IMR-90 (cell line): ENCODE measurements around the gene TNFAIP6. TPM values are rescaled to one million over a fixed set of nuclear protein-coding genes. Genes with fewer than 3 reads are reported as not detected.

Source experiments
- ATAC-seq: fragments of 200-7000 bp; cut with Tn5 transposase; 2 replicates; pipeline ENCODE4 v1.9.1; 2020; ENCODE audit warnings: low read depth, mild to moderate bottlenecking, moderate library complexity
- BruUV-seq: library from RNA; stranded (reverse); fragments of 400-500 nt; replicated peaks from 2 replicates; lab custom pipeline; 2021; lab: Mats Ljungman, UMichigan
- CTCF ChIA-PET: fragments of 300-600 bp; formaldehyde crosslinking; extraction: SDS; loops from one replicate; lab custom pipeline; 2021; ENCODE audit warnings: antibody characterized with exemption; lab: Yijun Ruan, JAX
- POLR2A ChIA-PET: fragments of 300-600 bp; sonication (Branson Sonifier 250); formaldehyde crosslinking; loops from one replicate; lab custom pipeline; 2022; ENCODE audit warnings: antibody characterized with exemption; ENCODE audit not compliant: unreplicated experiment; lab: Charles Lee
- DNase-seq: peaks from one replicate; pipeline ENCODE4 v3.0.0; 2013
- H2AFZ ChIP-seq: replicated peaks from 2 replicates; pipeline ENCODE3; 2013; ENCODE audit warnings: low read length, mild to moderate bottlenecking; ENCODE audit not compliant: poor library complexity
- H2AK5ac ChIP-seq: 2 replicates; pipeline ENCODE4 v1.6.1; 2013; ENCODE audit warnings: low read depth, low read length, inconsistent platforms
- H2AK9ac ChIP-seq: replicated peaks from 2 replicates; pipeline ENCODE3; 2013; ENCODE audit warnings: mild to moderate bottlenecking, low read depth, low read length, moderate library complexity; ENCODE audit not compliant: poor library complexity
- H2BK120ac ChIP-seq: 2 replicates; pipeline ENCODE4 v1.6.1; 2013; ENCODE audit warnings: low read depth, low read length, inconsistent platforms
- H2BK15ac ChIP-seq: 3 replicates; pipeline ENCODE4 v1.6.1; 2013; ENCODE audit warnings: low read depth, low read length, inconsistent platforms
- H2BK20ac ChIP-seq: 2 replicates; pipeline ENCODE4 v1.6.1; 2013; ENCODE audit warnings: low read depth, mild to moderate bottlenecking, inconsistent platforms, low read length, moderate library complexity
- H2BK5ac ChIP-seq: 2 replicates; pipeline ENCODE4 v1.6.1; 2013; ENCODE audit warnings: mild to moderate bottlenecking, low read depth, low read length, inconsistent platforms; ENCODE audit not compliant: poor library complexity, severe bottlenecking
- H3K14ac ChIP-seq: replicated peaks from 2 replicates; pipeline ENCODE4 v1.6.1; 2013; ENCODE audit warnings: low read depth, low read length, inconsistent platforms
- H3K18ac ChIP-seq: 2 replicates; pipeline ENCODE4 v1.6.1; 2013; ENCODE audit warnings: low read depth, low read length, control low read depth
- H3K23ac ChIP-seq: 2 replicates; pipeline ENCODE4 v1.6.1; 2013; ENCODE audit warnings: low read depth, low read length, inconsistent platforms
- H3K27ac ChIP-seq: 2 replicates; pipeline ENCODE4 v1.5.1; 2013; ENCODE audit warnings: mild to moderate bottlenecking, control low read depth, low read length; ENCODE audit not compliant: insufficient read depth
- H3K27me3 ChIP-seq: 2 replicates; pipeline ENCODE4 v1.6.1; 2013; ENCODE audit warnings: low read length; ENCODE audit not compliant: control insufficient read depth, insufficient read depth
- H3K36me3 ChIP-seq: 2 replicates; pipeline ENCODE4 v1.6.1; 2013; ENCODE audit warnings: low read length, mixed read lengths; ENCODE audit not compliant: control insufficient read depth, insufficient read depth
- H3K4ac ChIP-seq: 2 replicates; pipeline ENCODE4 v1.6.1; 2013; ENCODE audit warnings: low read depth, low read length, inconsistent platforms
- H3K4me1 ChIP-seq: 2 replicates; pipeline ENCODE4 v1.6.1; 2013; ENCODE audit warnings: low read length, mixed read lengths; ENCODE audit not compliant: control insufficient read depth, insufficient read depth
- H3K4me2 ChIP-seq: 2 replicates; pipeline ENCODE4 v1.6.1; 2013; ENCODE audit warnings: low read depth, mild to moderate bottlenecking, control low read depth, low read length, moderate library complexity
- H3K4me3 ChIP-seq: 2 replicates; pipeline ENCODE4 v1.5.1; 2013; ENCODE audit warnings: low read depth, mild to moderate bottlenecking, control low read depth, low read length, moderate library complexity; ENCODE audit not compliant: insufficient read depth
- H3K56ac ChIP-seq: 2 replicates; pipeline ENCODE4 v1.6.1; 2013; ENCODE audit warnings: low read length, inconsistent platforms; ENCODE audit not compliant: insufficient read depth; ENCODE audit errors: extremely low read depth
- H3K79me1 ChIP-seq, 2 experiments: 2 replicates each; pipeline ENCODE4 v1.6.1; 2013; ENCODE audit warnings: low read length in 2 of 2, inconsistent platforms in 1 of 2, low read depth in 1 of 2
- H3K9ac ChIP-seq: 2 replicates; pipeline ENCODE4 v1.6.1; 2013; ENCODE audit warnings: low read depth, low read length, control low read depth
- H3K9me1 ChIP-seq: 2 replicates; pipeline ENCODE4 v1.6.1; 2013; ENCODE audit warnings: low read length, inconsistent platforms; ENCODE audit not compliant: insufficient read depth
- H3K9me3 ChIP-seq: 2 replicates; pipeline ENCODE4 v1.6.1; 2013; ENCODE audit warnings: low read length; ENCODE audit not compliant: control insufficient read depth, insufficient read depth
- H4K20me1 ChIP-seq: 2 replicates; pipeline ENCODE4 v1.6.1; 2013; ENCODE audit warnings: low read length, inconsistent platforms; ENCODE audit not compliant: insufficient read depth
- H4K5ac ChIP-seq: 2 replicates; pipeline ENCODE4 v1.6.1; 2013; ENCODE audit warnings: mild to moderate bottlenecking, low read depth, low read length, control low read depth
- H4K8ac ChIP-seq, 2 experiments: 2 replicates each; pipeline ENCODE4 v1.6.1; 2013; ENCODE audit warnings: low read depth in 2 of 2, low read length in 2 of 2, control low read depth in 1 of 2, inconsistent platforms in 1 of 2
- H4K91ac ChIP-seq: 2 replicates; pipeline ENCODE4 v1.6.1; 2013; ENCODE audit warnings: low read depth, low read length, inconsistent platforms; ENCODE audit not compliant: insufficient read depth
- CEBPB ChIP-seq: IDR thresholded peaks from 2 replicates; pipeline ENCODE4 v1.6.1; 2012; ENCODE audit warnings: low read depth, low read length, improper control_type of control experiment
- FOS ChIP-seq: fragments of 150-350 bp; IDR thresholded peaks from 2 replicates; pipeline ENCODE4 v1.6.1; 2016; ENCODE audit warnings: low read depth, low read length
- POLR2A ChIP-seq: IDR thresholded peaks from 2 replicates; pipeline ENCODE4 v1.6.1; 2012; ENCODE audit warnings: mild to moderate bottlenecking, low read depth, low read length
- WGBS, 2 experiments: methylation state at CpG; one replicate each; pipeline versions ENCODE4 v1.1.5 to v1.1.7; 2013; ENCODE audit warnings: missing lambda C conversion rate in 2 of 2; ENCODE audit not compliant: insufficient read length in 1 of 2; ENCODE audit errors: extremely low coverage in 2 of 2; 5-methylcytosine and 5-hydroxymethylcytosine counted together
- dilution Hi-C: fragments of 300-500 bp; cut with HindIII; formaldehyde crosslinking; loops from one replicate; pipeline ENCODE4 v1.14.3; 2018; ENCODE audit warnings: low sequenced_read_pairs; ENCODE audit not compliant: unreplicated experiment
- in situ Hi-C: fragments of 300-500 bp; cut with MboI; formaldehyde crosslinking; loops from 3 replicates; pipeline ENCODE4 v1.14.3; 2019; ENCODE audit warnings: low sequenced_read_pairs, inconsistent platforms, mixed read lengths
- intact Hi-C: fragments of 100-400 bp; cut with micrococcal nuclease; formaldehyde crosslinking; loops from 2 replicates; pipeline ENCODE4 v1.10.0; 2022
- polyA plus RNA-seq, 3 experiments: library from polyadenylated mRNA; depleted of rRNA; stranded (reverse); fragments of >200 nt; gene quantifications; 2 replicates each; pipeline ENCODE4 v1.2.3, GENCODE V29; 2012; ENCODE audit warnings: low replicate concordance in 1 of 3
- total RNA-seq: library from RNA; depleted of rRNA; stranded (reverse); fragments of >200 nt; gene quantifications from 2 replicates; pipeline ENCODE4 v1.2.3, GENCODE V29; 2012

TNFAIP6 gene
- total and polyA plus RNA-seq, 2 of the 4 experiments (the other 2 are of a cell fraction), result 1.8 to 2.9 TPM

GRCh38 chr2:151334082-151334815 lies 23.1 kb upstream of the TNFAIP6 start:
- Histone ChIP-seq H3K79me1 (no peaks in the 10 kb centered on the region), H3K18ac (peak overlapping the region; percentile 87), H3K23ac (peak overlapping the region; percentile 80), H2BK5ac (peak overlapping the region; percentile 36), H3K56ac (no peak overlapping the region), H2BK15ac (peak overlapping the region; percentile 76; the same call in 1 of the 3 replicates), H2BK20ac (peak overlapping the region; percentile 54), H4K5ac (peak overlapping the region; percentile 50), H3K9me3 (no peaks in the 10 kb centered on the region), H3K4ac (peak overlapping the region; percentile 82), H2AK5ac (peak overlapping the region; percentile 86), H3K36me3 (no peaks in the 10 kb centered on the region), H3K4me3 (no peak overlapping the region), H4K20me1 (no peaks in the 10 kb centered on the region), H3K14ac (peak overlapping the region; percentile 59), H3K27me3 (no peaks in the 10 kb centered on the region), H4K91ac (peak overlapping the region; percentile 59; the same call in 1 of the 2 replicates), H2BK120ac (peak overlapping the region; percentile 43), H3K9ac (no peak overlapping the region), H3K4me2 (peak overlapping the region; percentile 48), H3K27ac (peak overlapping the region; percentile 77), H3K4me1 (peaks cover 5% of the 10 kb centered on the region), H4K8ac (peak overlapping the region; percentile 23 to 77; a peak in 3 of 4 replicates), H3K9me1 (peaks cover 6% of the 10 kb centered on the region; the same call in 1 of the 2 replicates), H2AK9ac (peak overlapping the region; percentile 63), H2AFZ (peak overlapping the region; percentile 6)
- POLR2A ChIA-PET, result no interaction called here
- in situ Hi-C loops (no loop called here), intact Hi-C loops (no loop called here), dilution Hi-C loops (no loop called here)
- CTCF ChIA-PET, result no interaction called here
- BruUV-seq, result no TSS peak
- no CpG with 5 or more reads among the region's 3 CpGs for WGBS, 2 experiments
- DNase-seq (peak; percentile 94), ATAC-seq (peak; percentile 86)
- TF ChIP-seq POLR2A (no peak), FOS (peak; percentile 75; the same call in 1 of the 2 replicates), CEBPB (peak; percentile 62; the same call in 1 of the 2 replicates)
